SK-N-SH treated with all-trans-retinoic acid at 6 μM for 48 hours (cell line): ENCODE data around the gene SCARF2.

Experiments used
- CREB5 ChIP-seq: fragments of 250-450 bp; sonication (Bioruptor Pico); IDR thresholded peaks from 2 replicates; pipeline ENCODE4 v1.5.1; 2020; ENCODE audit warnings: low read depth, mild to moderate bottlenecking, moderate library complexity
- CSDC2 ChIP-seq: fragments of 250-450 bp; sonication (Bioruptor Pico); IDR thresholded peaks from 2 replicates; pipeline ENCODE4 v1.5.0; 2020; ENCODE audit warnings: mild to moderate bottlenecking, moderate library complexity
- ISL1 ChIP-seq: fragments of 250-450 bp; sonication (Bioruptor Pico); IDR thresholded peaks from 2 replicates; pipeline ENCODE4 v2.1.2; 2022; ENCODE audit warnings: mild to moderate bottlenecking, moderate library complexity
- OSR1 ChIP-seq: fragments of 250-450 bp; sonication (Bioruptor Pico); IDR thresholded peaks from 2 replicates; pipeline ENCODE4 v1.8.0; 2022; ENCODE audit warnings: moderate library complexity, mild to moderate bottlenecking, inconsistent platforms
- PATZ1 ChIP-seq: fragments of 250-450 bp; sonication (Bioruptor Pico); IDR thresholded peaks from 2 replicates; pipeline ENCODE4 v1.8.0; 2020; ENCODE audit warnings: mild to moderate bottlenecking, moderate library complexity, borderline replicate concordance
- PPARA ChIP-seq: fragments of 250-450 bp; sonication (Bioruptor Pico); IDR thresholded peaks from 2 replicates; pipeline ENCODE4 v1.5.0; 2020; ENCODE audit warnings: mild to moderate bottlenecking, borderline replicate concordance
- ZFP3 ChIP-seq: fragments of 250-450 bp; sonication (Bioruptor Pico); IDR thresholded peaks from 2 replicates; pipeline ENCODE4 v1.5.0; 2020; ENCODE audit warnings: mild to moderate bottlenecking, moderate library complexity
- ZFP30 ChIP-seq: fragments of 450-650 bp; formaldehyde crosslinking; IDR thresholded peaks from 2 replicates; pipeline ENCODE4 v1.5.0; 2022; ENCODE audit warnings: mild to moderate bottlenecking, moderate library complexity

- TF ChIP-seq PPARA (CRISPR knock-in tag), result no peak
- no peak for TF ChIP-seq ZFP3 (CRISPR knock-in tag)
- no peak for TF ChIP-seq OSR1
- no peak for TF ChIP-seq CREB5
- TF ChIP-seq PATZ1 (CRISPR knock-in tag), result no peak
- TF ChIP-seq ZFP30 (CRISPR knock-in tag), result no peak
- TF ChIP-seq CSDC2 (CRISPR knock-in tag), result no peak
- TF ChIP-seq ISL1, result no peak
These were observed 59.5 kb downstream of the SCARF2 start for GRCh38 chr22:20378110-20378509.
